ENCODE data around the gene CLCA2.

CLCA2 gene

DNA sequence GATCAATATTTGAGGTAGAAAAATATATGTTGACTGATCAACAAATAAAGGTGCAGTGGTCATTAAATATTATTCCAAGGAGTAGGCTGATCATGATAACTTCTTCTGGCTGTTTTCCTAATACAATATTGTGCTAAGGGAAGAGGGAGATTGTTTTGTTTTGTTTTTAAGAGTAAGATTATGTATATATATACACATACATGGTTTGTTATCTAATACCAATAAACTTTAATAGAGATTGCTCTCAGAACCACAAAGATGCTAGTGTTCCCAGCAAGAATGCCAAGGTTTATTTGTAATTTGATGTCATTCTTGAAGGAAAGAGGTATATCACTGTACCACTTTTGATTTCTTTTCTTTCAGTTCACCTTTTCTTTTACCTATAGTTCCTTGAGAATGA lies 10.1 kb downstream of the CLCA2 start:
- DNase-seq = no peak

DNA sequence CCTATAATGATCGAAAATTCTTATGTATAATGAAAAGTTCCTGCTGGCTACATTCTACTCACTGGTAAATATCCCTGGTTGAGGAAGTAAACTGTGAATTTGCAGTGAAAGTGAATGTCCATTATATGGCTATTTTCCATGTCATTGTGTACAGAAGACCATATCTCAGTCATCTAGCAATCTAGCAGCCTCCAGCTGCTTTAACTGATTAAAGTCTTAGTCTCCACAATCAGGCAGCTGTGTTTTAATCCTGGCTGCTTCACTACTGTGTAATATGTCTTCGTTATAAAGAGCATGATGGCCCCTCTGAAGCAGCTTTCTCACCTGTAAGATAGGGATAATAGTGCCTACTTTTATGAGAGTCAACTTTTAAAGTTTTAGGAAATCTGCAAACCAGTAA lies 11.4 kb downstream of the CLCA2 start:
- no peak for DNase-seq

DNA sequence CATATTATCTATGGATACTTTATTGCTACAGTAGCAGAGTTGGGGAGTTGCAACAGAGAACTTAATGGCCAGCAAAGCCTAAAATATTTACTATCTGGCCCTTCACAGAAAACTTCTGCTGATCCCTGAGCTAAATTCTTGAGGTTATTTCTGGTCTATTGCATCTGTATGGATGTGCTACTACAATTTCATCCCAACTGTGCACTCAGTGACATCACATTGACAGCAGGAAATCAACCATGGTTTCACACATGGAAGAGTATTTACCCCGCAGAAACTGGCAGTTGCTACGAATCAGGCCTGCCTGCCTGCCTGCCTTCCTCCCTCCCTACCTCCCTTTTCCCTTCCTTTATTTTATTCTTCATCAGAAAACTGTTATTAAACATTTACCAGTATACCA lies 12.1 kb downstream of the CLCA2 start:
- DNase-seq = no peak

DNA sequence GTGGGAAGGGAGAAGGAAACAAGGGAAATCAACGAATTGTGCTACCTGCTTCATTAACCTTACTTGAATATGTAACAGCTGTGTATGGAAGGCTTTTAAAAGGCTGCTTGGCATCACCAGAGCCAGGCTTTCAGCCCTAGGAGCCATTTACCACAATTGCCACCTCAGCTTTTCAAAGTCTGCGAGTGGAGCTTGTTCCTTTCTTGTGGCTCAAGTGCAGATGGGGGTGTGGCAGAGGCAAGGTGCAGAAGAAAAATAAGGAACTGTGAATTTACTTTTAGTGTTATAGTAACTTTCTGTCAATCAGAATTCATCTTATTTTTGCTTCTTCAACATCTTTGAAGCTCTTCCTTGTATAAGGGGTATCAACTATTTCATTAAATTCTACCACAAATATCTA lies 17.6 kb downstream of the CLCA2 start:
- no peak for DNase-seq

DNA sequence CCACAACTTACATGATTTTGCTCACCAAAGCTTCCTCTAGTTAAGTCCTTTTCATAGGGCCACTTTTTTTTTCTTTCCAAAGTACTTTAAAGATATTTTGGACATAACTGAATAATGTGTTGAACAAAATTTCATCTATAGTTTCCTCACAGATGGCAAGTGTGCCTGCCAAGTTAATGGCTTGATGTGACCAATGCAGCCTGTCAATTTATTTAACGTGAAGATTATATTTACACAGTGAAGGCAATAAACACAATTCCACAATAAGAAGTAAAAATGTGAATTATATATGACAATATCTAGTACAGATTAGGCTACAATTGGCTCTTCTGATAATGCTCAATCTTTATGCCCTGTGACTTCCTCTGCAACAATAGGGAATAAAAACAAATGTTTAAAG lies 18.0 kb downstream of the CLCA2 start:
- no peak for DNase-seq

DNA sequence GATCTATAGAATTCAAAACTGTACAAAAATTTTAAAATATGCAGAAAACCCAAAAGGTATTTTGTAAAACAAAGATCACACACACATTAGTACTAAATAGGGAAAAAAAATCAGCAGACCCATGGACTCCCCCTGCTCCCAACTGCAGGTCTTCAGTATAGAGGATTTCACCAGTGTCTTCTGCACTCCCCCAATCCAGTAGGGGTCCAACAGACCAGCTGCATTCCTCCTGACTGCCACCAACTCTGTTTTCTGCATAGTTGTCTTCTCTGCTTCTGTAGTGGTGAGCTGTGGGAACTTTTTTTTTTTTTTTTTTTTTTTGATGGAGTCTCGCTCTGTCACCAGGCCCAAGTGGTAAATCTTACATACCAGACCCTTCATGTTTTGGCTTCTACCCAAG lies 21.9 kb downstream of the CLCA2 start:
- DNase-seq = no peak

DNA sequence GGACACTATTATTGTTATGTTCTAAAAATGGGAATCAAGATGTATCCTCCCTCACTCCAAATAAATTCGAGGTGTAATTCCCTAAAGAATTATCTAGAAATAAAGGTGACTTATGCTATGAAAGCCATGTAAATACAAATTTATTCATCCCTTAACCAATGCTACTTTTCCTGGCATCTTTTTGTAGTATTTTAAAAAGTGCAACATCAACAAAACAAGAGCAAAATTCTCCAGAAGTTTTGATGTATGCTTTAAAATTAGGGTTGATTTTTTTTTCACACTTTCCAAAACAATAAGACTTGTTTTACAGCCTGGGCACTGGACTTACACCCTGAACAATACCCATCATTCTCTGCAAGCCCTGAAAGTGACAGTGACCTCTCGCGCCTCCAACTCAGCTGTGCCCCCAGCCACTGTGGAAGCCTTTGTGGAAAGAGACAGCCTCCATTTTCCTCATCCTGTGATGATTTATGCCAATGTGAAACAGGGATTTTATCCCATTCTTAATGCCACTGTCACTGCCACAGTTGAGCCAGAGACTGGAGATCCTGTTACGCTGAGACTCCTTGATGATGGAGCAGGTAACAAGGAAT lies 23.3 kb downstream of the CLCA2 start:
- DNase-seq = no peak

DNA sequence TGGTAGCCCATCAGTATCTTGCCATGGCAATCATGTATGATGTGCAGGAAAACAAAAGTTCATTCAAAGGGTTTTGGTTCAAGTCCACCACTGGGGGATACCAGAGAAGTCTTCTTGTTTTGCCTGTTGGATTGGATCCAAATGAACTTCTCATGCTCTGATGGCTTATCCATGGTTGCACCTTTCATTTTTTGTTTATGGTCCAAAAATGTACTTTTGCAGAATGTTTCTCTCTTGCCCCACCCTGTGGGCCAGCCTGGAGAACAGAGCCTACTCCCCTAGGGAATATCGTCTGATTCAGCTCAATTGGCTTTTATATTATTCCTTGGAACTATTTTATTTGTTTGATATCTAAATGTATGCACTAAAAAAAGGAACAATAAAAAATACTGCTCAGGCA lies 24.7 kb downstream of the CLCA2 start:
- DNase-seq = no peak

DNA sequence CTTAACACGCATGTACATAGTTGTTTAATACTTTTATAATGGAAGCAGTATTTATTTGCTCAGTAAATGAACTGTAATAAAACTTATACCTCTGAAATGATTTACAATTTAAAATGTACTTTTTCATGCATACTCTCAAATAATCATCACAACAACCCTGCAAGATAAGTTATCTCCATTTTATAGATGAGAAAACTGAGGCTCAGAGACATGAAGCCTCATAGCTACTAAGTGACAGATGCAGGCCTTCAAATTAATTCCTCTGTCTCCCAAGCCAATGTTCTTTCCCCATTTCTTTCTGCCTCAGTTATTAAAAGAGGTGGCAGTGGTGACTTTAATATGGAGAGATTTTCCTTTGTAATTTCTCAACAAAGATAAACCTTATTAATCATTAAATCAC lies 25.1 kb downstream of the CLCA2 start:
- DNase-seq = no peak

DNA sequence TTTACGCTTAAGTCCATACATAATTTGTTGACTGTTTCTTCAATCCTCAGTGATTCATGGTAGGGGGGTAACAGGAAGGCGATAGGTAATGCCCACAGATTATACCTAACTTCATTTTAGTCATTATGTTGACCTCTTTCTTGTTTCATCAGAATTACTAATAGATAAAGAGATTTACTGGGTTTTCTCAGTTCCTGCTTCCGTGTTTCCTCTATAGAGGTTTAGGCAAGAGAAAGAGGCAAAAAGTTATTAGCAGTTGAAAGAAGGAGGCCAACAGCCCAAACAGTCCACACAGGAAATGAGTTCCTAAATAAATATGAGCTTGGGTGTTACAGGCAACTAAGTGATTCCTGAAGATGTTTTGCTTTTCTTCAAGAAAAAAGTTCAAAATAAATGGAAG lies 26.9 kb downstream of the CLCA2 start:
- DNase-seq = no peak

DNA sequence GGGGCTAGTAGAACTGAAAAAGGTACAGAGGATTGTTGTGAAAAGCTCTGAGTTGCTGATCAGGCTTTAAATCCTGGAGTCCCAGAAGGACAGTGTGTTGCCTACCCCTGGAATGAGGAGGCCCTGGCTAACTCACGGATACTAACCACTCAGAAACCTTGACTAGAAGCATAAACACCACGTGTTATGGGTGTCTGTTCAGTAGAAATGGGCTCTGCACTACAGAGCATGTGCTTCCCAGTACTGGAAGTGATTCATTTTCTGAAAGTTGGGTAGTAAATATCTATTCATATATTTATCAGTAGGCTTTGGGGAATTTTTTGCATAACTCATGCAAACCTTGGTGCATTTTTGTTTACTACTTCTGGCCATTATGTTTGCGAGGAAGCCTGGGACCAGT lies 29.7 kb downstream of the CLCA2 start:
- DNase-seq = no peak

DNA sequence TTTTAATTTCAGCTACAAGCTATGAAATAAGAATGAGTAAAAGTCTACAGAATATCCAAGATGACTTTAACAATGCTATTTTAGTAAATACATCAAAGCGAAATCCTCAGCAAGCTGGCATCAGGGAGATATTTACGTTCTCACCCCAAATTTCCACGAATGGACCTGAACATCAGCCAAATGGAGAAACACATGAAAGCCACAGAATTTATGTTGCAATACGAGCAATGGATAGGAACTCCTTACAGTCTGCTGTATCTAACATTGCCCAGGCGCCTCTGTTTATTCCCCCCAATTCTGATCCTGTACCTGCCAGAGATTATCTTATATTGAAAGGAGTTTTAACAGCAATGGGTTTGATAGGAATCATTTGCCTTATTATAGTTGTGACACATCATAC lies 31.1 kb downstream of the CLCA2 start:
- no peak for DNase-seq

DNA sequence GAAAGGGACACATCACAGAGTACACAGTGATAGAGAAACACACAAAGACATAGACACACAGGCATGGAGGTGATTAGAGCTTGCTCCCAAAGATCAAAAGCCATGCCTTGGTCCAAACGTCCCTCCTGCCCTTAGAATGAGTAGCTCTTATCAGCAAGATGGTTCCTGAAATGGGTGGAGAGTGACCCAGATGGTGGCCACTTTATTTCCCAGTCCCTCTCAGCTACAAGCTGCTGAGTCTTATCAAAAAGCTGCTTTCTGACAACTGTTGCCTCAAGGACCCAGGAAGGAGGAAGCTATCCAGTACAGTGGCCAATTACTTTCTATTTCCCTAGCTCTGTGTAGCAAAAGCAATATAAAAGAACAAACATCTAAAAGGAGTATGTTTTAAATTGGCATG lies 37.0 kb downstream of the CLCA2 start:
- DNase-seq = no peak

DNA sequence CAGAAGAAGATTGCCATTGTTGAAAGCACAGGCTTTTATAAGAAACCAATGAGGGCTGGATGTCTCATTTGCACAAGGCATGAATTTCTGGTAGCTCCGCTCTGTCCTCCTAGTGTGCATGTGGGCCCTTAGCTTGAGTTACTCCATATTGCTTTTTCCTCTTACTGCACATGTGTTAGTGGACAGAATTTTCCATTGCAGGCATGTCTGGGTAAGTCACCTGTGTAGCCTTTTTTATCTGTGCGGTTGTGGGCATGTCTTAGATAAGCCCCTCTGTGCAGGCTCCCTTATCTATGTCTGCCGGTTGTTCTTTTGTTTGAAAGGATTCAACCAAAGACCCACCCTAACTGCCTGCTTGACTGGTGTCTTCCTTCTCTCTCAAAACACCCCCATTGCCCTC lies 37.5 kb downstream of the CLCA2 start:
- DNase-seq = no peak

DNA sequence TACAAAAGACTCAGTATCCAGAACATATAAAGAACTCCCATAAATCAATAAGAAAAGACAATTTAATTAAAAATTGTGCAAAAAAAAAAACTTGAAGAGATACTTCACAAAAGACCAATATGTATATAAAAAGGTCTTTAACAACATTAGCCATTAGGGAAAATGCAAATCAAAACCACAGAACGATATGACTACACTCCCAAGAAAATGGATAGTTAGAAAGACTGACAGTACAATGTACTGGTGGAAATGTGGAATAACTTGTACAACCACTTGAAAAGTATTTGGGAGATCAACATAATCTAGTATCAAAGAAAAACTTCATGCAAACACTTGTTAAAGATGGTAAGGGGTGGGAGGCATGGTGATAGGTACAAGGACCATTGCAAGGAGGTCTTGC lies 40.8 kb downstream of the CLCA2 start:
- DNase-seq = no peak

DNA sequence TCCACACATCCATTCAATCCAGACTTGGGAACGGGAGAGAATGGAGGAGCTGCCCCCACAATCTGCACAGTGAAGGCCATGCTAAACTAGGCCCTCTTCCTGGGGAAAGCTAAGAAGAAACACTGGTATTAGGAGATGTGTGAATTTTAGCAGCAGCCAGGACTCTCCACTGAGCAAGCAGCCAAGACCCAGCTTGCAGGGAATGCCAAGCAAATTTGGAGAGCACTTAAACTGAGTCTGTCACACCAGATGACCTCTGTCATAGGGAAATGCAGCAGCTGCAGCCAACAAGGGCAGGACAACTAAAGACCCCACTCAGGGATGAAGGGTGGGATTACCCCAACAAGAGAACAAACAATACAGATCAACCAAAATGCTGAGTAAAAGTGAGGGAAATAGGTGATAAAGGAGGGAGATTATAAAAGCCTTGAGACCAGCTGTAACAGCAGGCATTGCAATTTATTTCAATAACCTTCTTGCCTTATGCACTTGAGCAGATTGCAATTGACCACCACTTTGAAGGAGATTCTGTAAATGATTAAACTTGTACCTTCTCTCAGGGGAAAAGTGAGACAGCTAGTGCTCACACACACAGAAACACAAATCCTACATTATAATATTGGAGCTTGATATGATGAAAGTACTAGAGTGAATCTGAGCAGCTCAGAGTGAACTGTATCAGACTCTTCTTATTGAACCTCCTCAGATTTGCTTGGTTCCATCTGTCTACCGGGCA lies 42.3 kb downstream of the CLCA2 start:
- no peak for DNase-seq

DNA sequence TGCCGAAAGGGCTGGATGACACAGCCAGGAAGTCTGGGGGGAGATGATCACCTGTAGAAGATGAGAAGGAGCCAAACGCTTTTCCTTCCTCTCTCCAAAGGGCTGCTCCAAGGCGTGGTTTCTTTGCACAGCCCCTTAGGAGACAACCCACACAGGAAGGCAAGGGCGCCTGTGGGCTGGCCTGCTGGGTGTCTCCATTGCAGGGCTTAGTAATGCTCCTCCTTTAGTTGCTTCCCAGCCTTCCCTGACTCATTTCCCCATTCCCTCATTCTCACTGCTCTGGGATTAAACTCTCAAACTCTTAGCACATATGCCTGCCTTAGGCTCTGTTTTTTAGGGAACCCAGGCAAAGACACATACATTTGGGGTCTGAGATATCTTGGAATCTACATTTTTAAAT lies 43.0 kb downstream of the CLCA2 start:
- DNase-seq = peak; percentile 29

DNA sequence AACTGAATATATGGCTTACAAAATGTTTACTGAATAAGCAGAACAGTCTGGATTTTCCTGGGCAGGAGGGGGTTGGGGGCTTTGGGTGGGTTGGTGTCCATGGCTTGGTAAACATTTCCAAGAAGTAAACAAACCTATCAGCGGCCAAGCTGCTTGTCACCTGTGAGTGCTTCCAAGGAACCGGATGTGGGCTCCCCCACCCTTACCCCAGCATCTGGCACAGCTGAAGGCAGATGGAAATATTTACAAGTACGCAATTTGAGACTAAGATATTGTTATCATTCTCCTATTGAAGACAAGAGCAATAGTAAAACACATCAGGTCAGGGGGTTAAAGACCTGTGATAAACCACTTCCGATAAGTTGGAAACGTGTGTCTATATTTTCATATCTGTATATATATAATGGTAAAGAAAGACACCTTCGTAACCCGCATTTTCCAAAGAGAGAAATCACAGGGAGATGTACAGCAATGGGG lies 44.6 kb downstream of the CLCA2 start, which contains the start of gene CLCA1:
Gene CLCA1 (plus strand): TSS at position 427 of the 477 bp plus-strand sequence. CDS start 45 bp downstream, at position 472.
- no peak for DNase-seq

DNA sequence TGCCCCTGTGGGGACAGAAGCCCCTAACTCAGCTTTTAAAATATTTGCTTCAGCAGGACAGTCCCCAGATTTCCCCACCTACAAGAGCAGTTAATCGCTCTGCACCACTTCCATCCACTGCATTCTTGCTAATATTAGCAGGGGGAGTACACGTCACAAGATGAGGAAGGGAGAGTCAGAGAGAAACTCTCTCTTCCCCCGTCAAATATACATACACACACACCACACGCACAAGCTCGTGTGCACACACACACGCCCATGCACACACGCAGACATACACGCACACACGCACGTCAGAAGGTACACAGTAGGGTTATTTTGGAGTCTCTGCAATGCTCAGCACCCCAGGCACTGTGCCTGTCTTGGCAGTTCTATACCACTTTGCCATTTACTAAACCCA lies 46.9 kb downstream of the CLCA2 start:
- DNase-seq = no peak

DNA sequence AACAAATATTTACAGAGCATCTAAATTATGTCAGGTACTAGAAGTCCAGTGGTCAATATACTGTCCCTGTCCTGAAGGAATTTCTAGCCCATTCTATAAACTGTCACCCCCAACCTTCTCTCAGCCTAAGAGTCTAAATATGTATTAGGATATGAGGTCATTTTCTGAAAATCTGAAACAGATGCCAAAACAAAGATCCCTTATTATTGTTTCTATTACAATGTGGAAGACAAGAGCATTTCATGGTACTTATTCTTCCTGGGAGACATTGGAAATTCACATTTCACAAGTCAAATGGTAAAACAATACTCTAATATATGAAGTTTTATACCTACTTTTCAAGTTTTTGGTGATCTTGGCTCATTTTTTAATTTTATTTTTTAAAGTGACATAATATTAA lies 47.3 kb downstream of the CLCA2 start:
- no peak for DNase-seq

DNA sequence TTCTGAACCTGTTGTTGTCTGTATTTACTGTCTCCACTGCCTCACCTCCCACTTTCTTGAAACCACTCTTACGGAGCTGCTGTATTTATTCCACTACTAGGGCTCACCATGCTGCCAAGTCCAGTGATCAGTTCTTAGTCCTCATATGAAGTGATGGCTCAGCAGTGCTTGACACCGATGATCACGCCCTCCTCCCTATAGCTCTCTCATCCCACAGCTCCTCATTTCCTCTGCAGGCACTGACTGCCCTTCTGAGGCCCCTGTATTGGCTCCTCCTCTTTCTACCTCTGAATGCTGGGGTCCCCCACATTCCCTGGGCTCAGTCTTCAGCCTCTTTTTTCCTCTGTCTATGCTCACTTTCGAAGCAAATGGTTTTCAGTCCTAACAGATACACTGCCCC lies 48.2 kb downstream of the CLCA2 start:
- no peak for DNase-seq

DNA sequence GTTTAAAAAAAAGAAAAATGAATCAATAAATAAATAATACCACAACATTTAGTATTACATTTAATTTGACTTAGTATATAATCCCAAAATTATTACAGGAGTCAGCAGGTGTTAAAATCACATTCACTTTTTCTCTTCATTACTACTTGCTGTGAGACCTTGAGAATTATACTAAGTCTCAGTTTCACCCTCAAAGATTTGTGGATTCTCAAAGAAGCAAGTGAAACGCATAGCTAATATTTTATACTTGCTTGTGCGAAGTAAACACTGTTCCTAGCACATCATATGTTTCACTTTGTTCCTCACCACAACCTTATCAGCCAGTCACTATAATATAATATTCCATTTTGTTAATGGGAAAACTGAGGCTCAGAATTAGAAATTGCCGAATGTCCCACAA lies 48.8 kb downstream of the CLCA2 start:
- DNase-seq = no peak

DNA sequence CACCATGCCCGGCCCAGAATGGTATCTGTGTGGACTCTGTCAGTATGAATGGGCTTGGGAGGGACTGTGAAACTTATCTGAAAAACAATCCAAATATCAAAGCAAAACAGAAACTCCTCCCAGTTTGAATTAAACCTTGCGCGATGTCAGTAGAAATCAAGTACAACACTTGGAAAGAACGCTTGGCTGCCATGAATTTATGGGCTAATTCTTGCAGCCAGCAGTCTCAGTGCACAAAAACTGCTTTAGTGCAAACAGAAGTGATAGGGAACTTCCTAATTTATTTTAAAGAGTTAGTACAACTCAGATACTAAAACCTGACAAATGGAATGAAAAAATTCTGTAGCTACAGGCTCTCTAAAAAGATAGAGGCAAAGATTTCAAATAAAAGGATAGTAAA lies 53.3 kb downstream of the CLCA2 start:
- no peak for DNase-seq

DNA sequence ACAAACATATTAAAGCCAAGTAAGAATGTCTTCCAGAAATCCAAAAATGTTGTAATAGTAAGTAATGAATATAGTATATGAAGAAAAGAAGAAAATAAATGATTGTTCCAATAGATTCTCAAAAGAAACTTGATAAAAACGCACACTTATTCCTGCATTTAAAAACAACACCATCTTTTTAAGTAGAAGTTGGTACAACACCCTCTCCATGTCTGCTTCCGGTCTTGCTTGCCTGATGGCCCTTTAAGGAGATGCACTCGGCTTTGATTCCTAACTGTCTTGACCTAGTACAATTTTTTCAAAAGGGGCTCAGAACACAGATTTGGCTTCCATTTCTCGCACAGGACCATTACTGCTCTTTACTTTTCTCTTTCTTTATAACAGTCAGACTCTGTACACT lies 53.7 kb downstream of the CLCA2 start:
- DNase-seq = no peak

Measured in NCI-H226 (cell line).